ENCODE data around the gene ITGA5. TPM values are rescaled to one million over a fixed set of nuclear protein-coding genes. Genes with fewer than 3 reads are reported as not detected.

ITGA5 gene
- total RNA-seq, 1 experiment from 2014 or later, result 12.2 TPM

- Histone ChIP-seq H3K27me3 (ENCODE audit: insufficient read depth, low read length) (peaks cover 3% of the 10 kb centered on the region; the same call in 1 of the 2 replicates), H3K9ac (ENCODE audit: extremely low read depth, insufficient read length, low read length) (no peak overlapping the region), H3K4ac (ENCODE audit: low read depth, low read length) (no peak overlapping the region), H4K5ac (ENCODE audit: insufficient read length, low read depth, low read length) (no peak overlapping the region), H3T11ph (ENCODE audit: low read length) (no peak overlapping the region), H2AK5ac (ENCODE audit: insufficient read length, low read length) (no peak overlapping the region), H2BK12ac (ENCODE audit: insufficient read length, low read depth, low read length) (no peak overlapping the region), H4K8ac (replicated peaks; ENCODE audit: insufficient read length, low read depth, low read length) (no peak overlapping the region), H2BK5ac (ENCODE audit: insufficient read length, low read length) (no peak overlapping the region), H3K14ac (ENCODE audit: insufficient read depth, low read length) (no peak overlapping the region), H2AFZ (ENCODE audit: low read length) (no peak overlapping the region), H3K79me1 (ENCODE audit: insufficient read depth, low read depth, low read length, poor library complexity, severe bottlenecking) (no peaks in the 10 kb centered on the region), H3K79me2 (ENCODE audit: insufficient read depth, low read length) (no peaks in the 10 kb centered on the region), H3K4me2 (ENCODE audit: insufficient read depth, insufficient read length, low read length) (no peak overlapping the region), H2BK20ac (ENCODE audit: low read depth, low read length, poor library complexity, severe bottlenecking) (no peak overlapping the region), H3K9me3 (ENCODE audit: control insufficient read depth, low read depth, low read length) (no peaks in the 10 kb centered on the region), H4K20me1 (ENCODE audit: control insufficient read depth, insufficient read depth, insufficient read length) (no peaks in the 10 kb centered on the region), H3K23me2 (ENCODE audit: insufficient read length, low read depth, low read length, poor library complexity, severe bottlenecking) (no peaks in the 10 kb centered on the region), H3K56ac (ENCODE audit: insufficient read length, low read depth, low read length) (no peak overlapping the region), H3K23ac (ENCODE audit: insufficient read length, low read depth, low read length) (no peak overlapping the region), H3K18ac (ENCODE audit: insufficient read length, low read depth, low read length) (no peak overlapping the region), H3K4me1 (ENCODE audit: insufficient read depth, low read length) (peaks cover 14% of the 10 kb centered on the region; the same call in 1 of the 2 replicates), H4K91ac (ENCODE audit: insufficient read length, low read depth, low read length) (no peak overlapping the region), H2BK120ac (ENCODE audit: low read depth, low read length, poor library complexity, severe bottlenecking) (no peak overlapping the region), H2BK15ac (ENCODE audit: low read depth, low read length) (no peak overlapping the region), H3K27ac (ENCODE audit: insufficient read length, low read depth, low read length) (no peak overlapping the region)
- DNase-seq, result no peak
- H3K4me3 Mint-ChIP-seq, result no peak overlapping the region
- no peak overlapping the region for H3K27ac Mint-ChIP-seq
- H3K4me1 Mint-ChIP-seq, result peaks cover 32 to 55% of the 10 kb centered on the region in 2 experiments
- H3K27me3 Mint-ChIP-seq (ENCODE audit: low read depth), result peaks cover 87% of the 10 kb centered on the region
- no peaks in the 10 kb centered on the region for H3K36me3 Mint-ChIP-seq (ENCODE audit: insufficient read depth in 1 of 3, low read depth in 3 of 3)
- H3K9me3 Mint-ChIP-seq, result peaks cover 3 to 7% of the 10 kb centered on the region in 2 experiments; a peak in 3 of 5 replicates
- TF ChIP-seq, protein P1, sequence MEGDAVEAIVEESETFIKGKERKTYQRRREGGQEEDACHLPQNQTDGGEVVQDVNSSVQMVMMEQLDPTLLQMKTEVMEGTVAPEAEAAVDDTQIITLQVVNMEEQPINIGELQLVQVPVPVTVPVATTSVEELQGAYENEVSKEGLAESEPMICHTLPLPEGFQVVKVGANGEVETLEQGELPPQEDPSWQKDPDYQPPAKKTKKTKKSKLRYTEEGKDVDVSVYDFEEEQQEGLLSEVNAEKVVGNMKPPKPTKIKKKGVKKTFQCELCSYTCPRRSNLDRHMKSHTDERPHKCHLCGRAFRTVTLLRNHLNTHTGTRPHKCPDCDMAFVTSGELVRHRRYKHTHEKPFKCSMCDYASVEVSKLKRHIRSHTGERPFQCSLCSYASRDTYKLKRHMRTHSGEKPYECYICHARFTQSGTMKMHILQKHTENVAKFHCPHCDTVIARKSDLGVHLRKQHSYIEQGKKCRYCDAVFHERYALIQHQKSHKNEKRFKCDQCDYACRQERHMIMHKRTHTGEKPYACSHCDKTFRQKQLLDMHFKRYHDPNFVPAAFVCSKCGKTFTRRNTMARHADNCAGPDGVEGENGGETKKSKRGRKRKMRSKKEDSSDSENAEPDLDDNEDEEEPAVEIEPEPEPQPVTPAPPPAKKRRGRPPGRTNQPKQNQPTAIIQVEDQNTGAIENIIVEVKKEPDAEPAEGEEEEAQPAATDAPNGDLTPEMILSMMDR (conservative IDR thresholded peaks at IDR 0.05), result no peak
- WGBS (ENCODE audit: extremely low coverage, insufficient read length, low lambda C conversion rate), result no CpG with 5 or more reads among the region's 3 CpGs
Measured at GRCh38 chr12:54429014-54429471, 10.0 kb upstream of the ITGA5 start.
